A673 (cell line): ENCODE data around the gene KRTAP19-8. TPM values are rescaled to one million over a fixed set of nuclear protein-coding genes. Genes with fewer than 3 reads are reported as not detected.

ENCODE experiments used
- BruUV-seq: library from RNA; stranded (reverse); fragments of 400-500 nt; replicated peaks from 2 replicates; lab custom pipeline; 2021; lab: Mats Ljungman, UMichigan
- CTCF ChIA-PET: fragments of 300-600 bp; sonication (Branson Sonifier 250); formaldehyde crosslinking; loops from one replicate; lab custom pipeline; 2022; ENCODE audit warnings: antibody characterized with exemption; lab: Charles Lee
- POLR2A ChIA-PET: fragments of 300-600 bp; sonication (Branson Sonifier 250); formaldehyde crosslinking; loops from one replicate; lab custom pipeline; 2022; ENCODE audit warnings: antibody characterized with exemption; ENCODE audit not compliant: low non-redundant PET; lab: Charles Lee
- DNase-seq: peaks from one replicate; pipeline ENCODE4 v3.0.0-alpha.2; 2015; ENCODE audit warnings: low spot score
- H3K27ac ChIP-seq: fragments of 200-600 bp; sonication (generic); 2 replicates; pipeline ENCODE4 v1.5.1; 2016; ENCODE audit warnings: mixed run types, low read depth, mild to moderate bottlenecking, mixed read lengths, antibody characterized with exemption, low read length; ENCODE audit not compliant: poor library complexity, severe bottlenecking
- H3K27me3 ChIP-seq: fragments of 200-600 bp; sonication (generic); replicated peaks from 2 replicates; pipeline ENCODE4 v1.6.1; 2017; ENCODE audit warnings: mixed run types, low read depth, mild to moderate bottlenecking, mixed read lengths, antibody characterized with exemption, low read length; ENCODE audit not compliant: insufficient read depth, poor library complexity
- H3K36me3 ChIP-seq: fragments of 200-600 bp; sonication (generic); 2 replicates; pipeline ENCODE4 v1.6.1; 2016; ENCODE audit warnings: mixed run types, mild to moderate bottlenecking, mixed read lengths, antibody characterized with exemption, low read length; ENCODE audit not compliant: insufficient read depth, poor library complexity, severe bottlenecking
- H3K4me1 ChIP-seq: fragments of 200-600 bp; sonication (generic); 2 replicates; pipeline ENCODE4 v1.6.1; 2017; ENCODE audit warnings: mixed run types, mild to moderate bottlenecking, mixed read lengths, antibody characterized with exemption, low read length; ENCODE audit not compliant: insufficient read depth, poor library complexity, severe bottlenecking
- H3K4me3 ChIP-seq: fragments of 200-600 bp; sonication (generic); 2 replicates; pipeline ENCODE4 v1.5.1; 2016; ENCODE audit warnings: low read depth, mixed run types, mild to moderate bottlenecking, mixed read lengths, low read length; ENCODE audit not compliant: poor library complexity, severe bottlenecking
- H3K9me3 ChIP-seq: fragments of 200-600 bp; sonication (generic); 2 replicates; pipeline ENCODE4 v1.6.1; 2016; ENCODE audit warnings: mixed run types, low read depth, mild to moderate bottlenecking, mixed read lengths, antibody characterized with exemption, low read length; ENCODE audit not compliant: poor library complexity, severe bottlenecking
- CTCF ChIP-seq: fragments of 300-800, 200-600 bp; sonication (generic); conservative IDR thresholded peaks from 2 replicates; pipeline ENCODE4 v1.5.1; 2017; ENCODE audit warnings: low read depth, mild to moderate bottlenecking, antibody characterized with exemption, low read length, moderate library complexity, mixed read lengths
- EZH2 ChIP-seq: fragments of 200-600 bp; sonication (generic); IDR thresholded peaks from 2 replicates; pipeline ENCODE4 v1.6.1; 2017; ENCODE audit warnings: borderline replicate concordance, low read depth, mild to moderate bottlenecking, mixed read lengths, antibody characterized with exemption, low read length; ENCODE audit not compliant: poor library complexity, severe bottlenecking
- intact Hi-C: fragments of 100-400 bp; cut with micrococcal nuclease; formaldehyde crosslinking; loops from one replicate; pipeline ENCODE4 v1.10.0; 2022; ENCODE audit not compliant: unreplicated experiment
- total RNA-seq: library from RNA; stranded (reverse); gene quantifications from 2 replicates; pipeline ENCODE4 v1.2.3, GENCODE V29; 2021

The KRTAP19-8 gene
- total RNA-seq, 1 experiment from 2014 or later: not detected

GRCh38 chr21:30997541-30997940 is 40.7 kb downstream of the KRTAP19-8 start:
- no peaks in the 10 kb centered on the region for H3K36me3 ChIP-seq
- no peak overlapping the region for H3K27ac ChIP-seq
- CTCF ChIA-PET: no interaction called here
- peaks cover 15% of the 10 kb centered on the region for H3K4me1 ChIP-seq
- POLR2A ChIA-PET: no interaction called here
- DNase-seq: no peak
- TF ChIP-seq CTCF: no peak
- TF ChIP-seq EZH2: no peak
- no TSS peak for BruUV-seq
- no peak overlapping the region for H3K4me3 ChIP-seq
- H3K9me3 ChIP-seq: no peaks in the 10 kb centered on the region
- H3K27me3 ChIP-seq: no peaks in the 10 kb centered on the region
- intact Hi-C loops: no loop called here

GRCh38 chr21:30996728-30997127 is 41.5 kb downstream of the KRTAP19-8 start:
- TF ChIP-seq CTCF: no peak
- intact Hi-C loops: no loop called here
- no TSS peak for BruUV-seq
- Histone ChIP-seq H3K27me3 (no peaks in the 10 kb centered on the region), H3K9me3 (no peaks in the 10 kb centered on the region), H3K36me3 (no peaks in the 10 kb centered on the region), H3K4me1 (peaks cover 15% of the 10 kb centered on the region), H3K4me3 (no peak overlapping the region), H3K27ac (no peak overlapping the region)
- DNase-seq: no peak
- ChIA-PET POLR2A (no interaction called here), CTCF (no interaction called here)

- ChIA-PET POLR2A (interaction anchor here (0.5 kb wide), 1 partner anchor 34 kb away, joined by 6 read pairs; no protein-coding TSS in a partner anchor), CTCF (no interaction called here)
- Histone ChIP-seq H3K9me3 (no peaks in the 10 kb centered on the region), H3K4me3 (no peak overlapping the region), H3K36me3 (no peaks in the 10 kb centered on the region), H3K27me3 (no peaks in the 10 kb centered on the region), H3K4me1 (peaks cover 15% of the 10 kb centered on the region), H3K27ac (no peak overlapping the region)
- BruUV-seq: no TSS peak
- intact Hi-C loops: no loop called here
- TF ChIP-seq CTCF (no peak), EZH2 (no peak)
- no peak for DNase-seq
Measured at GRCh38 chr21:30994932-30995331, 43.3 kb downstream of the KRTAP19-8 start.
